Testis (tissue), 2 donors: ENCODE measurements around the gene CCSER1.

Source experiments
- CTCF ChIP-seq, 3 experiments: fragments of 450-650 bp in 2 of 3; fragments of 200-600 bp in 1 of 3; sonication (generic) in 1 of 3; IDR thresholded peaks; one replicate each; pipeline ENCODE4 v1.5.1; 2016 to 2019; ENCODE audit warnings: antibody characterized with exemption in 3 of 3, mild to moderate bottlenecking in 2 of 3, moderate library complexity in 1 of 3
- POLR2A ChIP-seq: fragments of 450-650 bp; IDR thresholded peaks from one replicate; pipeline ENCODE4 v1.6.1; 2017; ENCODE audit warnings: antibody characterized with exemption, mild to moderate bottlenecking, moderate library complexity

- TF ChIP-seq CTCF (IDR thresholded peaks at IDR 0.05) (no peak), POLR2A (no peak)
These were observed 317.7 kb downstream of the CCSER1 start for GRCh38 chr4:90444904-90445303.
